Retinal pigment epithelial cell (primary cell): ENCODE measurements around the gene KCTD19.
A peak's percentile ranks its signal among the peaks of the same experiment; 100 is the strongest.

Source experiments
- DNase-seq: peaks from one replicate; pipeline ENCODE4 v3.0.0-alpha.2; 2010; ENCODE audit warnings: low read depth
- H3K4me3 ChIP-seq: 2 replicates; pipeline ENCODE4 v1.5.1; 2011; ENCODE audit warnings: mild to moderate bottlenecking, low read length, control low read depth, moderate library complexity
- TF ChIP-seq, protein P1 (sequence below): conservative IDR thresholded peaks from 2 replicates; pipeline ENCODE4 v1.5.1; 2011; ENCODE audit warnings: low read depth, low read length, control low read depth, inconsistent platforms

Gene KCTD19

GRCh38 chr16:67294938-67295361 lies 31.6 kb downstream of the KCTD19 start:
- DNase-seq: no peak
- H3K4me3 ChIP-seq: no peak overlapping the region
- TF ChIP-seq, protein P1, sequence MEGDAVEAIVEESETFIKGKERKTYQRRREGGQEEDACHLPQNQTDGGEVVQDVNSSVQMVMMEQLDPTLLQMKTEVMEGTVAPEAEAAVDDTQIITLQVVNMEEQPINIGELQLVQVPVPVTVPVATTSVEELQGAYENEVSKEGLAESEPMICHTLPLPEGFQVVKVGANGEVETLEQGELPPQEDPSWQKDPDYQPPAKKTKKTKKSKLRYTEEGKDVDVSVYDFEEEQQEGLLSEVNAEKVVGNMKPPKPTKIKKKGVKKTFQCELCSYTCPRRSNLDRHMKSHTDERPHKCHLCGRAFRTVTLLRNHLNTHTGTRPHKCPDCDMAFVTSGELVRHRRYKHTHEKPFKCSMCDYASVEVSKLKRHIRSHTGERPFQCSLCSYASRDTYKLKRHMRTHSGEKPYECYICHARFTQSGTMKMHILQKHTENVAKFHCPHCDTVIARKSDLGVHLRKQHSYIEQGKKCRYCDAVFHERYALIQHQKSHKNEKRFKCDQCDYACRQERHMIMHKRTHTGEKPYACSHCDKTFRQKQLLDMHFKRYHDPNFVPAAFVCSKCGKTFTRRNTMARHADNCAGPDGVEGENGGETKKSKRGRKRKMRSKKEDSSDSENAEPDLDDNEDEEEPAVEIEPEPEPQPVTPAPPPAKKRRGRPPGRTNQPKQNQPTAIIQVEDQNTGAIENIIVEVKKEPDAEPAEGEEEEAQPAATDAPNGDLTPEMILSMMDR: no peak

GRCh38 chr16:67294171-67294757 lies 32.3 kb downstream of the KCTD19 start:
- TF ChIP-seq, protein P1: no peak
- no peak overlapping the region for H3K4me3 ChIP-seq
- DNase-seq: no peak

GRCh38 chr16:67291461-67291860 lies 35.1 kb downstream of the KCTD19 start:
- no peak overlapping the region for H3K4me3 ChIP-seq
- no peak for DNase-seq
- TF ChIP-seq, protein P1: no peak

DNA sequence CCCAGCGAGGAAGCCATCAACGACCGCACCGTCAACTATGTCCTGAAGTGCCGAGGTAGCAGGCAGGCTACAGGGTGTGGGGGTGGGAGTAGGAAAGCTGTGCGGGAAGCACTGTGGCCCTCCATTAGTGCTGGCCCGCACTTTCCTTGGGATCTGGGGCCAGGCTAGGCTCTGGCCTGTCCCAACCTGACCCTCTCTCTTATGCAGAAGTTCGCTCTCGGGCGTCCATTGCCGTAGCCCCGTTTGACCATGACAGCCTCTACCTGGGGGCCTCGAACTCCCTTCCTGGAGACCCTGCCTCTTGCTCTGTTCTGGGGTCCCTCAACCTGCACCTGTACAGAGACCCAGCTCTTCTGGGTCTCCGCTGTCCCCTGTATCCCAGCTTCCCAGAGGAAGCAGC lies 38.6 kb downstream of the KCTD19 start:
- TF ChIP-seq, protein P1: no peak
- H3K4me3 ChIP-seq: no peak overlapping the region
- no peak for DNase-seq

GRCh38 chr16:67286441-67287235 lies 39.9 kb downstream of the KCTD19 start:
- TF ChIP-seq, protein P1: no peak

DNA sequence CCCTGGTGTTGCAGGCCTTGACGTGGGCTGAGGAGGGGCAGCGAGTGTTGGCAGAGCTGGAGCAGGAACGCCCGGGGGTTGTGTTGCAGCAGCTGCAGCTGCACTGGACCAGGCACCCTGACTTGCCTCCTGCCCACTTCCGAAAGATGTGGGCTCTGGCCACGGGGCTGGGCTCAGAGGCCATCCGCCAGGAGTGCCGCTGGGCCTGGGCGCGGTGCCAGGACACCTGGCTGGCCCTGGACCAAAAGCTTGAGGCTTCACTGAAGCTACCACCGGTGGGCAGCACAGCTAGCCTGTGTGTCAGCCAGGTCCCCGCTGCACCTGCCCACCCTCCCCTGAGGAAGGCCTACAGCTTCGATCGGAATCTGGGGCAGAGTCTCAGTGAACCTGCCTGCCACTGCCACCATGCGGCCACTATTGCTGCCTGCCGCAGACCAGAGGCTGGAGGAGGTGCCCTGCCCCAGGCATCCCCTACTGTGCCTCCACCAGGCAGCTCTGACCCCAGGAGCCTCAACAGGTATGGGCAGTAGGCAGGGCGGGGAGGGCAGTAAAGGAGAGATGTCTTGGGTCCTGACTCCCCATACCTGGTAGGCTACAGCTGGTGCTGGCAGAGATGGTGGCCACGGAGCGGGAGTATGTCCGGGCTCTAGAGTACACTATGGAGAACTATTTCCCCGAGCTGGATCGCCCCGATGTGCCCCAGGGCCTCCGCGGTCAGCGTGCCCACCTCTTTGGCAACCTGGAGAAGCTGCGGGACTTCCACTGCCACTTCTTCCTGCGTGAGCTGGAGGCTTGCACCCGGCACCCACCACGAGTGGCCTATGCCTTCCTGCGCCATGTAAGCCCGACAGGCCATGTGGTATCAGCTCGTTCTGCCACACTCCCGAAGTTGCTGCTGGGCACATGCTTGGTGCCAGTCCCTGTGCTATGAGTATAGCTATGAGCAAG lies 41.6 kb downstream of the KCTD19 start:
- no peak for DNase-seq

More at GRCh38 chr16:67286441-67287235, 39.9 kb downstream of the KCTD19 start:
- no peak overlapping the region for H3K4me3 ChIP-seq
- DNase-seq: no peak

More for the DNA sequence above, 41.6 kb downstream of the KCTD19 start:
- TF ChIP-seq, protein P1: peak; percentile 68
- H3K4me3 ChIP-seq: no peak overlapping the region
